Heart left ventricle (tissue), 16 donors: Measurements from ENCODE around the gene ITPR2. TPM values are rescaled to one million over a fixed set of nuclear protein-coding genes. Genes with fewer than 3 reads are reported as not detected.

Experiments
- ATAC-seq, 4 donors: fragments of 200-7000 bp; cut with Tn5 transposase; one replicate each; pipeline ENCODE4 v1.9.1; 2020 to 2022; ENCODE audit warnings: moderate library complexity in 4 of 4, mild to moderate bottlenecking in 3 of 4, moderate number of reproducible peaks in 1 of 4
- DNase-seq, 5 donors: peaks; one replicate each; pipeline ENCODE4 v3.0.0-alpha.2; 2020
- H3K27ac ChIP-seq, 12 donors: fragments of 200-600 bp; sonication (generic) in 4 of 12; one replicate each; pipeline versions ENCODE4 v1.5.0 to v1.8.0; 2016 to 2022; ENCODE audit warnings: mild to moderate bottlenecking in 2 of 12
- H3K27me3 ChIP-seq, 9 donors: fragments of 200-600 bp; sonication (generic) in 2 of 9; one replicate each; pipeline versions ENCODE4 v1.5.1 to v1.8.0; 2016 to 2022; ENCODE audit warnings: mild to moderate bottlenecking in 3 of 9
- H3K36me3 ChIP-seq, 9 donors: fragments of 200-600 bp; sonication (generic) in 2 of 9; one replicate each; pipeline versions ENCODE4 v1.5.0 to v1.8.0; 2018 to 2022; ENCODE audit warnings: mild to moderate bottlenecking in 2 of 9
- H3K4me1 ChIP-seq, 12 donors: fragments of 200-600 bp; sonication (generic) in 4 of 12; one replicate each; pipeline versions ENCODE4 v1.5.0 to v1.8.0; 2016 to 2022; ENCODE audit warnings: mild to moderate bottlenecking in 3 of 12
- H3K4me3 ChIP-seq, 12 donors: fragments of 200-600 bp; sonication (generic) in 4 of 12; one replicate each; pipeline versions ENCODE4 v1.5.0 to v1.8.0; 2017 to 2022; ENCODE audit warnings: mild to moderate bottlenecking in 9 of 12, moderate library complexity in 4 of 12
- H3K9me3 ChIP-seq, 12 donors: fragments of 200-600 bp; sonication (generic) in 4 of 12; one replicate each; pipeline versions ENCODE4 v1.5.0 to v1.8.0; 2016 to 2022; ENCODE audit warnings: mild to moderate bottlenecking in 1 of 12
- CTCF ChIP-seq, 12 donors: fragments of 200-600 bp; sonication (generic) in 4 of 12; IDR thresholded peaks; one replicate each; pipeline versions ENCODE4 v1.5.0 to v1.8.0; 2018 to 2022; ENCODE audit warnings: antibody characterized with exemption in 12 of 12, mild to moderate bottlenecking in 5 of 12
- POLR2A ChIP-seq, 2 donors: fragments of 450-650 bp; IDR thresholded peaks; one replicate each; pipeline ENCODE4 v1.6.1; 2017; ENCODE audit warnings: antibody characterized with exemption in 2 of 2, mild to moderate bottlenecking in 2 of 2, moderate library complexity in 2 of 2
- WGBS, 4 donors: extraction: QIAGEN DNeasy Blood & Tissue Kit in 2 of 4; methylation state at CpG; one replicate each; pipeline versions ENCODE4 v1.1.5 to v1.1.7; 2013 to 2018; 5-methylcytosine and 5-hydroxymethylcytosine counted together
- intact Hi-C, 10 donors: fragments of 100-400 bp; cut with DNase I; formaldehyde crosslinking; loops; one replicate each; pipeline versions ENCODE4 v1.11.1 to v1.14.2; 2022
- polyA plus RNA-seq, 2 donors: library from polyadenylated mRNA; stranded (reverse); fragments of 200-250 nt; gene quantifications; one replicate each; pipeline ENCODE4 v1.2.3, GENCODE V29; 2013
- total RNA-seq, 9 donors: library from RNA; depleted of rRNA in 2 of 9; stranded (reverse); fragments of >200 nt in 2 of 9; fragmentation: NEBNext Ultra II Directional in 3 of 9; extraction: Animal tissue kit (Norgen Biotek cat#: 25700) in 3 of 9; gene quantifications; one replicate each; pipeline versions ENCODE4 v1.1.0 to v1.2.4, GENCODE V29; 2016 to 2023
- donor health status: ischemic (EF 13 %, LVEDD 7.1; RV severe dilation, severe dysfunction).
- donor health status: healthy with polysubstance abuse.
- donor health status: DM: no; HTN: yes; CAD: no.
- donor health status: DM: no; HTN: no; CAD: no.
- donor health status: ischemic (EF 25% LVEDD 6.9; RV normal size, moderate dysfunction).
- donor health status: ischemic (EF 25% LVEDD 5.7; RV mildly dilated, moderate dysfunction).
- donor health status: healthy.
- donor health status: DM: yes; HTN: yes; CAD: no.
- donor health status: ischemic (EF 35%, LVEDD 5.7; RV mildly dilated, moderate dysfunction).
- donor health status: nonischemic (EF 11% LVEDD 7.7; RV severe dilation, severe dysfunction).
- donor health status: DM: yes; HTN: yes; CAD: no.
- donor health status: PGD.
- donor health status: ischemic (EF 29% LVEDD 5.4; RV normal size, mild dysfunction).
- donor health status: nonischemic (EF 23%, LVEDD 6.1; RV moderate dilation, normal function).

ITPR2 gene
- total and polyA plus RNA-seq, 11 donors, result 3.4 to 45.6 (median 11.8) TPM

GRCh38 chr12:26346736-26347135 is 486.3 kb downstream of the ITPR2 start:
- DNase-seq, result no peak
- Histone ChIP-seq H3K36me3 (no peaks in the 10 kb centered on the region), H3K9me3 (no peaks in the 10 kb centered on the region), H3K27ac (no peak overlapping the region), H3K27me3 (no peaks in the 10 kb centered on the region), H3K4me1 (peaks cover 0 to 5% (median 0%) of the 10 kb centered on the region in 12 donors), H3K4me3 (no peak overlapping the region)
- no peak for ATAC-seq
- TF ChIP-seq POLR2A (IDR thresholded peaks at IDR 0.05) (no peak), CTCF (IDR thresholded peaks at IDR 0.05) (no peak)
- intact Hi-C loops, result no loop called here
- 76 to 79% (median 79%) methylated on average over 3 of the region's 3 CpGs for WGBS, 4 donors

- Histone ChIP-seq H3K27me3 (no peaks in the 10 kb centered on the region), H3K4me3 (no peak overlapping the region), H3K27ac (no peak overlapping the region), H3K4me1 (peaks cover 0 to 14% (median 0%) of the 10 kb centered on the region in 12 donors), H3K9me3 (no peaks in the 10 kb centered on the region), H3K36me3 (no peaks in the 10 kb centered on the region)
- TF ChIP-seq CTCF (IDR thresholded peaks at IDR 0.05) (no peak), POLR2A (IDR thresholded peaks at IDR 0.05) (no peak)
- 79 to 92% (median 88%) methylated on average over 2 of the region's 2 CpGs for WGBS, 4 donors
- intact Hi-C loops, result no loop called here
- no peak for DNase-seq
- ATAC-seq, result no peak
These were observed 487.5 kb downstream of the ITPR2 start for GRCh38 chr12:26345471-26346003.

GRCh38 chr12:26341491-26341890 is 491.5 kb downstream of the ITPR2 start:
- Histone ChIP-seq H3K4me3 (no peak overlapping the region), H3K36me3 (peaks cover 0 to 20% (median 10%) of the 10 kb centered on the region in 9 donors), H3K9me3 (no peaks in the 10 kb centered on the region), H3K4me1 (peaks cover 0 to 23% (median 0%) of the 10 kb centered on the region in 12 donors), H3K27me3 (no peaks in the 10 kb centered on the region), H3K27ac (no peak overlapping the region)
- ATAC-seq, result no peak
- intact Hi-C loops, result no loop called here
- TF ChIP-seq POLR2A (IDR thresholded peaks at IDR 0.05), result no peak
- TF ChIP-seq CTCF (IDR thresholded peaks at IDR 0.05), result no peak
- no peak for DNase-seq

GRCh38 chr12:26340649-26341048 is 492.3 kb downstream of the ITPR2 start:
- peak overlapping the region in 1 of 12 donors; percentile 24 for H3K27ac ChIP-seq
- H3K9me3 ChIP-seq, result no peaks in the 10 kb centered on the region
- ATAC-seq (peak; percentile 58 to 87 (median 67)), DNase-seq (peak in 1 of 5 donors; percentile 37)
- WGBS, 4 donors, result 38 to 61% (median 49%) methylated on average over 1 of the region's 1 CpG
- H3K27me3 ChIP-seq, result no peaks in the 10 kb centered on the region
- intact Hi-C loops, result no loop called here
- peaks cover 0 to 20% (median 10%) of the 10 kb centered on the region in 9 donors for H3K36me3 ChIP-seq
- peaks cover 0 to 23% (median 0%) of the 10 kb centered on the region in 12 donors for H3K4me1 ChIP-seq
- no peak overlapping the region for H3K4me3 ChIP-seq
- TF ChIP-seq POLR2A (IDR thresholded peaks at IDR 0.05) (no peak), CTCF (IDR thresholded peaks at IDR 0.05) (no peak)
